HCT116 (cell line): ENCODE measurements around the gene CACNA1S. TPM values are rescaled to one million over a fixed set of nuclear protein-coding genes. Genes with fewer than 3 reads are reported as not detected.

Source experiments
- ATAC-seq: fragments of 200-7000 bp; cut with Tn5 transposase; 2 replicates; pipeline ENCODE4 v1.9.1; 2020; ENCODE audit warnings: mild to moderate bottlenecking, moderate library complexity
- BruUV-seq: library from RNA; stranded (reverse); fragments of 400-500 nt; replicated peaks from 2 replicates; lab custom pipeline; 2021; lab: Mats Ljungman, UMichigan
- CTCF ChIA-PET: fragments of 300-600 bp; sonication (Branson Sonifier 250); formaldehyde crosslinking; loops from one replicate; lab custom pipeline; 2021; ENCODE audit warnings: antibody characterized with exemption; lab: Charles Lee
- POLR2A ChIA-PET: fragments of 300-600, 350-600 bp; sonication (Branson Sonifier 250); formaldehyde crosslinking; loops from one replicate; lab custom pipeline; 2021; ENCODE audit warnings: antibody characterized with exemption; lab: Charles Lee
- RAD21 ChIA-PET, 2 experiments: fragments of 300-600 bp; sonication (Branson Sonifier 250); formaldehyde crosslinking; loops; one replicate each; lab custom pipeline; 2023; ENCODE audit warnings: low total read pairs in 2 of 2; ENCODE audit not compliant: uncharacterized antibody in 2 of 2, unreplicated experiment in 2 of 2, low non-redundant PET in 1 of 2; lab: Charles Lee
- DNase-seq: peaks from one replicate; pipeline ENCODE4 v3.0.0-alpha.2; 2010; ENCODE audit warnings: low read depth, low spot score
- H2AFZ ChIP-seq: fragments of 200-600 bp; shearing (Covaris generic), sonication (generic); 2 replicates; pipeline ENCODE4 v1.6.1; 2017; ENCODE audit warnings: low read depth, mixed run types, mixed read lengths, antibody characterized with exemption, low read length; ENCODE audit not compliant: poor library complexity, severe bottlenecking
- H3K27ac ChIP-seq: 2 replicates; pipeline ENCODE4 v1.5.1; 2012; ENCODE audit warnings: low read depth, low read length
- H3K27me3 ChIP-seq: fragments of 200-600 bp; sonication (generic); 2 replicates; pipeline ENCODE4 v1.6.1; 2016; ENCODE audit warnings: mixed run types, low read length, mixed read lengths; ENCODE audit not compliant: insufficient read depth
- H3K36me3 ChIP-seq, 2 experiments: fragments of 200-500 bp in 1 of 2; fragments of 200-600 bp in 1 of 2; sonication (Bioruptor generic) in 1 of 2; sonication (generic) in 1 of 2; 2 replicates each; pipeline versions ENCODE4 v1.5.1 to v1.6.1; 2014 to 2016; ENCODE audit warnings: low read length in 2 of 2, inconsistent platforms in 1 of 2, mixed read lengths in 1 of 2, mixed run types in 1 of 2; ENCODE audit not compliant: insufficient read depth in 2 of 2, control insufficient read depth in 1 of 2
- H3K4me1 ChIP-seq, 2 experiments: fragments of 200-600 bp in 1 of 2; sonication (generic) in 1 of 2; 2 replicates each; pipeline versions ENCODE4 v1.5.1 to v1.6.1; 2012 to 2017; ENCODE audit warnings: low read length in 2 of 2, inconsistent platforms in 1 of 2, mild to moderate bottlenecking in 1 of 2, mixed read lengths in 1 of 2, mixed run types in 1 of 2, moderate library complexity in 1 of 2; ENCODE audit not compliant: insufficient read depth in 2 of 2, control insufficient read depth in 1 of 2
- H3K4me2 ChIP-seq: fragments of 200-600 bp; sonication (generic); 2 replicates; pipeline ENCODE4 v1.6.1; 2017; ENCODE audit warnings: mixed run types, low read length, mixed read lengths
- H3K4me3 ChIP-seq, 2 experiments: fragments of 200-600 bp in 1 of 2; sonication (generic) in 1 of 2; replicated peaks in 1 of 2; 2 replicates each; pipeline ENCODE4 v1.5.1; 2011 to 2016; ENCODE audit warnings: low read length in 2 of 2, control low read depth in 1 of 2, low read depth in 1 of 2, mild to moderate bottlenecking in 1 of 2, mixed read lengths in 1 of 2, mixed run types in 1 of 2
- H3K79me2 ChIP-seq: fragments of 200-600 bp; sonication (generic); 2 replicates; pipeline ENCODE4 v1.6.1; 2017; ENCODE audit warnings: mild to moderate bottlenecking, mixed run types, low read length, moderate library complexity, mixed read lengths; ENCODE audit not compliant: insufficient read depth
- H3K9ac ChIP-seq: fragments of 200-600 bp; sonication (generic); 2 replicates; pipeline ENCODE4 v1.6.1; 2016; ENCODE audit warnings: low read length, mixed read lengths
- H3K9me2 ChIP-seq: fragments of 200-600 bp; sonication (generic), shearing (Covaris generic); 2 replicates; pipeline ENCODE4 v1.6.1; 2017; ENCODE audit warnings: mixed run types, mild to moderate bottlenecking, moderate library complexity; ENCODE audit not compliant: insufficient read depth
- H3K9me3 ChIP-seq, 2 experiments: fragments of 200-500 bp in 1 of 2; fragments of 200-600 bp in 1 of 2; sonication (Bioruptor generic) in 1 of 2; sonication (generic) in 1 of 2; 2 replicates each; pipeline ENCODE4 v1.6.1; 2014 to 2017; ENCODE audit warnings: low read length in 2 of 2, mixed read lengths in 2 of 2, inconsistent platforms in 1 of 2, low read depth in 1 of 2, mild to moderate bottlenecking in 1 of 2, mixed run types in 1 of 2, moderate library complexity in 1 of 2; ENCODE audit not compliant: control insufficient read depth in 1 of 2, insufficient read depth in 1 of 2
- H4K20me1 ChIP-seq: fragments of 200-600 bp; sonication (generic), shearing (Covaris generic); 2 replicates; pipeline ENCODE4 v1.6.1; 2017; ENCODE audit warnings: mixed run types, mild to moderate bottlenecking, moderate library complexity; ENCODE audit not compliant: insufficient read depth
- CBX3 ChIP-seq: IDR thresholded peaks from 2 replicates; pipeline ENCODE4 v1.6.1; 2012; ENCODE audit warnings: low read depth
- CEBPB ChIP-seq: IDR thresholded peaks from 2 replicates; pipeline ENCODE4 v1.6.1; 2012; ENCODE audit warnings: low read depth
- EGR1 ChIP-seq: IDR thresholded peaks from 2 replicates; pipeline ENCODE4 v1.6.1; 2012; ENCODE audit warnings: low read depth
- ELF1 ChIP-seq: IDR thresholded peaks from 2 replicates; pipeline ENCODE4 v1.6.1; 2012; ENCODE audit warnings: low read depth, borderline replicate concordance
- EZH2 ChIP-seq: fragments of 200-600 bp; sonication (generic); IDR thresholded peaks from 2 replicates; pipeline ENCODE4 v1.6.1; 2017; ENCODE audit warnings: antibody characterized with exemption, mixed run types
- EZH2phosphoT487 ChIP-seq: fragments of 200-600 bp; IDR thresholded peaks from 2 replicates; pipeline ENCODE4 v1.6.1; 2018; ENCODE audit warnings: antibody characterized with exemption, borderline replicate concordance
- POLR2A ChIP-seq: IDR thresholded peaks from 2 replicates; pipeline ENCODE4 v1.7.0; 2011; ENCODE audit warnings: borderline replicate concordance; ENCODE audit not compliant: insufficient read depth, insufficient read length; ENCODE audit errors: extremely low read depth
- POLR2AphosphoS5 ChIP-seq: IDR thresholded peaks from 2 replicates; pipeline ENCODE4 v1.6.1; 2011; ENCODE audit warnings: mild to moderate bottlenecking, low read depth, low read length, moderate library complexity
- RAD21 ChIP-seq: IDR thresholded peaks from 2 replicates; pipeline ENCODE4 v1.6.1; 2012; ENCODE audit warnings: low read depth, mild to moderate bottlenecking
- SIN3A ChIP-seq: IDR thresholded peaks from 2 replicates; pipeline ENCODE4 v1.6.1; 2012; ENCODE audit warnings: low read depth
- SP1 ChIP-seq: IDR thresholded peaks from 2 replicates; pipeline ENCODE4 v1.6.1; 2012; ENCODE audit warnings: low read depth
- TCF7L2 ChIP-seq: IDR thresholded peaks from 2 replicates; pipeline ENCODE4 v1.7.0; 2011; ENCODE audit warnings: borderline replicate concordance, inconsistent platforms; ENCODE audit not compliant: insufficient read depth, insufficient read length; ENCODE audit errors: extremely low read depth
- YY1 ChIP-seq: IDR thresholded peaks from 2 replicates; pipeline ENCODE4 v1.6.1; 2011; ENCODE audit warnings: low read length, low read depth, moderate library complexity, mild to moderate bottlenecking; ENCODE audit not compliant: insufficient replicate concordance; ENCODE audit errors: extremely low read depth
- ZFX ChIP-seq: fragments of 450-650 bp; IDR thresholded peaks from 2 replicates; pipeline ENCODE4 v1.6.1; 2017
- intact Hi-C: fragments of 100-400 bp; cut with micrococcal nuclease; formaldehyde crosslinking; loops from 2 replicates; pipeline ENCODE4 v1.10.0; 2022
- total RNA-seq: library from RNA; stranded (reverse); gene quantifications from one replicate; pipeline ENCODE4 v1.2.1, GENCODE V29; 2021; ENCODE audit not compliant: unreplicated experiment
- TF ChIP-seq, protein P1 (sequence below): IDR thresholded peaks from 2 replicates; pipeline ENCODE4 v1.6.1; 2012
- TF ChIP-seq, protein P2 (sequence below): IDR thresholded peaks from 2 replicates; pipeline ENCODE4 v1.6.1; 2012
- TF ChIP-seq, protein P3 (sequence below): IDR thresholded peaks from 2 replicates; pipeline ENCODE4 v1.6.1; 2011; ENCODE audit warnings: mild to moderate bottlenecking, low read length, moderate library complexity; ENCODE audit not compliant: insufficient replicate concordance; ENCODE audit errors: extremely low read depth

The CACNA1S gene
- total RNA-seq, 1 experiment from 2014 or later, result not detected

DNA sequence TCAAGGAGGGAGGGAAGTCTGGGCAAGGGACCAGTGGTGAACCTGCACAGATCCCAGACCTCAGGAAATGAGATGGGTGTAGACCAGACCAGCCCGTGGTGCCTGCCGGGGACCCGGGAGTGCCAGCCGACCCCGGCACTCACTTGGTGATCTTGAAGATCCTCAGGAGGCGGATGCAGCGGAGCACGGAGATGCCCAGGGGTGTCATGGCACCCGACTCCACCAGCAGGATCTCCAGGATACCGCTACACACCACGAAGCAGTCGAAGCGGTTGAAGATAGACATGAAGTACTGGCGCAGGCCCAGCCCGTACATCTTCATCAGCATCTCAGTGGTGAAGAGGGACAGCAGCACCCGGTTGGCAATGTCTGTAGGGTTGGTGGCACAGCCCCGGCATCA is 34.5 kb downstream of the CACNA1S start:
- no peaks in the 10 kb centered on the region for H3K9me3 ChIP-seq
- no peak overlapping the region for H3K27ac ChIP-seq
- H3K9me2 ChIP-seq, result no peaks in the 10 kb centered on the region
- RAD21 ChIA-PET, result no interaction called here
- no peak overlapping the region for H3K4me3 ChIP-seq
- intact Hi-C loops, result no loop called here
- no peak overlapping the region for H3K9ac ChIP-seq
- no peak overlapping the region for H3K4me2 ChIP-seq
- H3K36me3 ChIP-seq, result no peaks in the 10 kb centered on the region
- no peak for ATAC-seq
- no peak for DNase-seq
- no peak overlapping the region for H2AFZ ChIP-seq
- H3K27me3 ChIP-seq, result no peaks in the 10 kb centered on the region
- CTCF ChIA-PET, result no interaction called here
- no peaks in the 10 kb centered on the region for H4K20me1 ChIP-seq
- H3K4me1 ChIP-seq, result no peaks in the 10 kb centered on the region
- no peaks in the 10 kb centered on the region for H3K79me2 ChIP-seq
- no TSS peak for BruUV-seq
- no peak for TF ChIP-seq POLR2A
- no peak for TF ChIP-seq POLR2AphosphoS5
- TF ChIP-seq ELF1, result no peak
- no peak for TF ChIP-seq ZFX
- TF ChIP-seq SIN3A, result no peak
- TF ChIP-seq RAD21, result no peak
- POLR2A ChIA-PET, result interaction anchor here (0.5 kb wide), 1 partner anchor 182 kb away, joined by 3 read pairs; no protein-coding TSS in a partner anchor

GRCh38 chr1:201077116-201077515 is 35.1 kb downstream of the CACNA1S start:
- no peaks in the 10 kb centered on the region for H3K79me2 ChIP-seq
- no peak overlapping the region for H2AFZ ChIP-seq
- ATAC-seq (no peak), DNase-seq (no peak)
- ChIA-PET RAD21 (no interaction called here), POLR2A (no interaction called here), CTCF (no interaction called here)
- intact Hi-C loops, result no loop called here
- no peak overlapping the region for H3K27ac ChIP-seq
- H3K27me3 ChIP-seq, result no peaks in the 10 kb centered on the region
- H3K4me3 ChIP-seq, result no peak overlapping the region
- H3K9me2 ChIP-seq, result no peaks in the 10 kb centered on the region
- H4K20me1 ChIP-seq, result no peaks in the 10 kb centered on the region
- H3K36me3 ChIP-seq, result no peaks in the 10 kb centered on the region
- H3K9ac ChIP-seq, result no peak overlapping the region
- H3K4me1 ChIP-seq, result peaks cover 0 to 4% of the 10 kb centered on the region in 2 experiments; a peak in 1 of 4 replicates
- no peaks in the 10 kb centered on the region for H3K9me3 ChIP-seq
- BruUV-seq, result no TSS peak
- H3K4me2 ChIP-seq, result no peak overlapping the region
- TF ChIP-seq ELF1 (no peak), CBX3 (no peak), EGR1 (no peak), EZH2 (no peak), YY1 (no peak), CEBPB (no peak), TCF7L2 (no peak), SP1 (no peak), RAD21 (no peak), EZH2phosphoT487 (no peak), POLR2A (no peak)
- TF ChIP-seq, protein P1, sequence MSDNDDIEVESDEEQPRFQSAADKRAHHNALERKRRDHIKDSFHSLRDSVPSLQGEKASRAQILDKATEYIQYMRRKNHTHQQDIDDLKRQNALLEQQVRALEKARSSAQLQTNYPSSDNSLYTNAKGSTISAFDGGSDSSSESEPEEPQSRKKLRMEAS, result no peak
- TF ChIP-seq, protein P2, sequence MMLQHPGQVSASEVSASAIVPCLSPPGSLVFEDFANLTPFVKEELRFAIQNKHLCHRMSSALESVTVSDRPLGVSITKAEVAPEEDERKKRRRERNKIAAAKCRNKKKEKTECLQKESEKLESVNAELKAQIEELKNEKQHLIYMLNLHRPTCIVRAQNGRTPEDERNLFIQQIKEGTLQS, result no peak
- TF ChIP-seq, protein P3, sequence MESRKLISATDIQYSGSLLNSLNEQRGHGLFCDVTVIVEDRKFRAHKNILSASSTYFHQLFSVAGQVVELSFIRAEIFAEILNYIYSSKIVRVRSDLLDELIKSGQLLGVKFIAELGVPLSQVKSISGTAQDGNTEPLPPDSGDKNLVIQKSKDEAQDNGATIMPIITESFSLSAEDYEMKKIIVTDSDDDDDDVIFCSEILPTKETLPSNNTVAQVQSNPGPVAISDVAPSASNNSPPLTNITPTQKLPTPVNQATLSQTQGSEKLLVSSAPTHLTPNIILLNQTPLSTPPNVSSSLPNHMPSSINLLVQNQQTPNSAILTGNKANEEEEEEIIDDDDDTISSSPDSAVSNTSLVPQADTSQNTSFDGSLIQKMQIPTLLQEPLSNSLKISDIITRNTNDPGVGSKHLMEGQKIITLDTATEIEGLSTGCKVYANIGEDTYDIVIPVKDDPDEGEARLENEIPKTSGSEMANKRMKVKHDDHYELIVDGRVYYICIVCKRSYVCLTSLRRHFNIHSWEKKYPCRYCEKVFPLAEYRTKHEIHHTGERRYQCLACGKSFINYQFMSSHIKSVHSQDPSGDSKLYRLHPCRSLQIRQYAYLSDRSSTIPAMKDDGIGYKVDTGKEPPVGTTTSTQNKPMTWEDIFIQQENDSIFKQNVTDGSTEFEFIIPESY, result no peak
